ENCODE data around the gene MFAP2.

DNA sequence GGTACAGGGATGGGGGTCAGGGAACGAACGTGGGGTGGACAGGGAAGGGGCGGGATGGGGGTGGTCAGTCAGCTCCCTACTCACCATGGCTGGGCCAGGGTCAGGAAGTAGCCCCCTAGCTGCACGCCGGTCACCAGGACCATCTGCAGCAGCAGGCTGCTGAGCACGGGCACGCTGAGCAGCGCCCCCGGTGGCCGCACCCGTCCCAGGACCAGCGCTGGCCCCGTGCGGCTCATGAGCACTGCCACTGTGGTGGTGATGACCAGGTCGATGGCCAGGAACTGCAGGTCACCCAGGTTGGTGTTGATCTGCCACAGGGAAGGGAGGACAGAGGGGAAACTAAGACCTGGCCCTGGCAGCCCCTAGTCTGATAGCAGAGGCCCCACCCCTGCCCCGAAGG is 6.5 kb upstream of the MFAP2 start:
- TF ChIP-seq ZNF394 (tag by site-specific recombination; IDR thresholded peaks at IDR 0.05; ENCODE audit: borderline replicate concordance), result no peak
- TF ChIP-seq ZNF266 (tag by site-specific recombination; IDR thresholded peaks at IDR 0.05; ENCODE audit: low read depth), result no peak
- TF ChIP-seq BCL11A (tag by site-specific recombination; IDR thresholded peaks at IDR 0.05; ENCODE audit: low read depth), result no peak
- no peak for TF ChIP-seq ZNF777 (tag by site-specific recombination; IDR thresholded peaks at IDR 0.05; ENCODE audit: borderline replicate concordance)
- no peak for TF ChIP-seq ZBTB17 (tag by site-specific recombination; IDR thresholded peaks at IDR 0.05)
- no peak for TF ChIP-seq ZNF324 (tag by site-specific recombination; IDR thresholded peaks at IDR 0.05)
- TF ChIP-seq, protein P1, sequence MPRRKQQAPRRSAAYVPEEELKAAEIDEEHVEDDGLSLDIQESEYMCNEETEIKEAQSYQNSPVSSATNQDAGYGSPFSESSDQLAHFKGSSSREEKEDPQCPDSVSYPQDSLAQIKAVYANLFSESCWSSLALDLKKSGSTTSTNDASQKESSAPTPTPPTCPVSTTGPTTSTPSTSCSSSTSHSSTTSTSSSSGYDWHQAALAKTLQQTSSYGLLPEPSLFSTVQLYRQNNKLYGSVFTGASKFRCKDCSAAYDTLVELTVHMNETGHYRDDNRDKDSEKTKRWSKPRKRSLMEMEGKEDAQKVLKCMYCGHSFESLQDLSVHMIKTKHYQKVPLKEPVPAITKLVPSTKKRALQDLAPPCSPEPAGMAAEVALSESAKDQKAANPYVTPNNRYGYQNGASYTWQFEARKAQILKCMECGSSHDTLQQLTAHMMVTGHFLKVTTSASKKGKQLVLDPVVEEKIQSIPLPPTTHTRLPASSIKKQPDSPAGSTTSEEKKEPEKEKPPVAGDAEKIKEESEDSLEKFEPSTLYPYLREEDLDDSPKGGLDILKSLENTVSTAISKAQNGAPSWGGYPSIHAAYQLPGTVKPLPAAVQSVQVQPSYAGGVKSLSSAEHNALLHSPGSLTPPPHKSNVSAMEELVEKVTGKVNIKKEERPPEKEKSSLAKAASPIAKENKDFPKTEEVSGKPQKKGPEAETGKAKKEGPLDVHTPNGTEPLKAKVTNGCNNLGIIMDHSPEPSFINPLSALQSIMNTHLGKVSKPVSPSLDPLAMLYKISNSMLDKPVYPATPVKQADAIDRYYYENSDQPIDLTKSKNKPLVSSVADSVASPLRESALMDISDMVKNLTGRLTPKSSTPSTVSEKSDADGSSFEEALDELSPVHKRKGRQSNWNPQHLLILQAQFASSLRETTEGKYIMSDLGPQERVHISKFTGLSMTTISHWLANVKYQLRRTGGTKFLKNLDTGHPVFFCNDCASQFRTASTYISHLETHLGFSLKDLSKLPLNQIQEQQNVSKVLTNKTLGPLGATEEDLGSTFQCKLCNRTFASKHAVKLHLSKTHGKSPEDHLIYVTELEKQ (tag by site-specific recombination; IDR thresholded peaks at IDR 0.05; ENCODE audit: borderline replicate concordance), result no peak
- TF ChIP-seq, protein P2, sequence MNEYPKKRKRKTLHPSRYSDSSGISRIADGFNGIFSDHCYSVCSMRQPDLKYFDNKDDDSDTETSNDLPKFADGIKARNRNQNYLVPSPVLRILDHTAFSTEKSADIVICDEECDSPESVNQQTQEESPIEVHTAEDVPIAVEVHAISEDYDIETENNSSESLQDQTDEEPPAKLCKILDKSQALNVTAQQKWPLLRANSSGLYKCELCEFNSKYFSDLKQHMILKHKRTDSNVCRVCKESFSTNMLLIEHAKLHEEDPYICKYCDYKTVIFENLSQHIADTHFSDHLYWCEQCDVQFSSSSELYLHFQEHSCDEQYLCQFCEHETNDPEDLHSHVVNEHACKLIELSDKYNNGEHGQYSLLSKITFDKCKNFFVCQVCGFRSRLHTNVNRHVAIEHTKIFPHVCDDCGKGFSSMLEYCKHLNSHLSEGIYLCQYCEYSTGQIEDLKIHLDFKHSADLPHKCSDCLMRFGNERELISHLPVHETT (tag by site-specific recombination; IDR thresholded peaks at IDR 0.05), result no peak
- TF ChIP-seq, protein P3, sequence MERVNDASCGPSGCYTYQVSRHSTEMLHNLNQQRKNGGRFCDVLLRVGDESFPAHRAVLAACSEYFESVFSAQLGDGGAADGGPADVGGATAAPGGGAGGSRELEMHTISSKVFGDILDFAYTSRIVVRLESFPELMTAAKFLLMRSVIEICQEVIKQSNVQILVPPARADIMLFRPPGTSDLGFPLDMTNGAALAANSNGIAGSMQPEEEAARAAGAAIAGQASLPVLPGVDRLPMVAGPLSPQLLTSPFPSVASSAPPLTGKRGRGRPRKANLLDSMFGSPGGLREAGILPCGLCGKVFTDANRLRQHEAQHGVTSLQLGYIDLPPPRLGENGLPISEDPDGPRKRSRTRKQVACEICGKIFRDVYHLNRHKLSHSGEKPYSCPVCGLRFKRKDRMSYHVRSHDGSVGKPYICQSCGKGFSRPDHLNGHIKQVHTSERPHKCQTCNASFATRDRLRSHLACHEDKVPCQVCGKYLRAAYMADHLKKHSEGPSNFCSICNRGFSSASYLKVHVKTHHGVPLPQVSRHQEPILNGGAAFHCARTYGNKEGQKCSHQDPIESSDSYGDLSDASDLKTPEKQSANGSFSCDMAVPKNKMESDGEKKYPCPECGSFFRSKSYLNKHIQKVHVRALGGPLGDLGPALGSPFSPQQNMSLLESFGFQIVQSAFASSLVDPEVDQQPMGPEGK (tag by site-specific recombination; IDR thresholded peaks at IDR 0.05), result no peak

All from HEK293 (cell line).